Stimulated activated CD8-positive, alpha-beta memory T cell treated with anti-CD3 and anti-CD28 coated beads, Interleukin-4, amount 100 ng/mL, for 24 hours (primary cell): ENCODE results near the gene MUC3A.
"Not testable (repeated sequence)": the region's sequence is repeated elsewhere in the genome, so short reads cannot be mapped to it uniquely, and the experiment has no call there.

Source experiments
- DNase-seq: peaks from one replicate; pipeline ENCODE4 v3.0.0-alpha.2; 2020; ENCODE audit warnings: low read depth

Gene MUC3A

GRCh38 chr7:100949227-100949932 lies at the start of gene MUC3A:
TSS of gene MUC3A (plus strand) at chr7:100949534. CDS start at chr7:100949625, 91 bp downstream.
- DNase-seq: no peak

GRCh38 chr7:100900978-100901377 lies 48.4 kb upstream of the MUC3A start:
- DNase-seq: no peak

GRCh38 chr7:100901921-100902332 lies 47.4 kb upstream of the MUC3A start:
- DNase-seq: no peak

- DNase-seq: no peak
These were observed 46.7 kb upstream of the MUC3A start for GRCh38 chr7:100902638-100903037.

GRCh38 chr7:100908512-100908911 lies 40.8 kb upstream of the MUC3A start:
- no peak for DNase-seq

GRCh38 chr7:100910443-100910842 lies 38.9 kb upstream of the MUC3A start:
- DNase-seq: not testable (repeated sequence)

- no peak for DNase-seq
These were observed 37.9 kb upstream of the MUC3A start for GRCh38 chr7:100911484-100911883.

- DNase-seq: no peak
These were observed 35.0 kb upstream of the MUC3A start for GRCh38 chr7:100914208-100914878.

- DNase-seq: no peak
These were observed 34.4 kb upstream of the MUC3A start for GRCh38 chr7:100914879-100915447.

GRCh38 chr7:100919335-100919734 lies 30.0 kb upstream of the MUC3A start:
- DNase-seq: not testable (repeated sequence)

- DNase-seq: not testable (repeated sequence)
These were observed 29.4 kb upstream of the MUC3A start for GRCh38 chr7:100919779-100920437.

GRCh38 chr7:100921039-100921438 lies 28.3 kb upstream of the MUC3A start:
- DNase-seq: no peak

- not testable (repeated sequence) for DNase-seq
These were observed 25.7 kb upstream of the MUC3A start for GRCh38 chr7:100923616-100924015.

- no peak for DNase-seq
These were observed 19.5 kb upstream of the MUC3A start for GRCh38 chr7:100929808-100930174.

- no peak for DNase-seq
These were observed 15.6 kb upstream of the MUC3A start for GRCh38 chr7:100933734-100934133.

- not testable (repeated sequence) for DNase-seq
These were observed 14.0 kb upstream of the MUC3A start for GRCh38 chr7:100935381-100935780.

- DNase-seq: not testable (repeated sequence)
These were observed 13.2 kb upstream of the MUC3A start for GRCh38 chr7:100936167-100936566.

- no peak for DNase-seq
These were observed 7.1 kb upstream of the MUC3A start for GRCh38 chr7:100942045-100942774.

- no peak for DNase-seq
These were observed 5.6 kb upstream of the MUC3A start for GRCh38 chr7:100943693-100944092.

- no peak for DNase-seq
These were observed 5.2 kb upstream of the MUC3A start for GRCh38 chr7:100944138-100944537.

- no peak for DNase-seq
These were observed 3.2 kb upstream of the MUC3A start for GRCh38 chr7:100946111-100946510.

- DNase-seq: no peak
These were observed 2.5 kb upstream of the MUC3A start for GRCh38 chr7:100946766-100947365.
